Activated CD4-positive, alpha-beta T cell treated with anti-CD3 and anti-CD28 coated beads, Interleukin-2, Interleukin-6, amounts not matched to agents 100 ng/mL and 50 ng/mL, durations not matched to agents 16 hours and 8 hours (primary cell): ENCODE measurements around the gene ITLN2.
"Not testable (repeated sequence)": the region's sequence is repeated elsewhere in the genome, so short reads cannot be mapped to it uniquely, and the experiment has no call there.

Experiments
- DNase-seq: peaks from one replicate; pipeline ENCODE4 v3.0.0-alpha.2; 2020

ITLN2 gene

DNA sequence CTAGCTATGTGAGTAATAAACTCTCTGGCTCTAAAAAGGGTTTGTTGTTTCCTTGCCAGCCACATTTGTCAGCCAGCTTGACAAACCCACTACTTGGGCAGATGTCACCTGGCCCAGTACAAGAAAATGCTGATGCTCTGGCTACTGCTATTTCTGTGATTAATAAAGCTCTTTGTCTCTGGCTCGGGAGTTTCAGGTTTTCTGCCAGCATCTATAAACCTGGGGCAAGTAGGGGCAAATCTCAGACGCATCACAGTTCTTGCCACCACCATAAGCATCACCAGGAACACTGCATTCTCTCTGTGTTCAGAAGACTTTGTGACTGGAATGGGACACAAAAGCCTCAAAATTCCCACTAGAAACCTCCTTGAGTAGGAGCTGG lies 2.5 kb downstream of the ITLN2 start:
- no peak for DNase-seq

DNA sequence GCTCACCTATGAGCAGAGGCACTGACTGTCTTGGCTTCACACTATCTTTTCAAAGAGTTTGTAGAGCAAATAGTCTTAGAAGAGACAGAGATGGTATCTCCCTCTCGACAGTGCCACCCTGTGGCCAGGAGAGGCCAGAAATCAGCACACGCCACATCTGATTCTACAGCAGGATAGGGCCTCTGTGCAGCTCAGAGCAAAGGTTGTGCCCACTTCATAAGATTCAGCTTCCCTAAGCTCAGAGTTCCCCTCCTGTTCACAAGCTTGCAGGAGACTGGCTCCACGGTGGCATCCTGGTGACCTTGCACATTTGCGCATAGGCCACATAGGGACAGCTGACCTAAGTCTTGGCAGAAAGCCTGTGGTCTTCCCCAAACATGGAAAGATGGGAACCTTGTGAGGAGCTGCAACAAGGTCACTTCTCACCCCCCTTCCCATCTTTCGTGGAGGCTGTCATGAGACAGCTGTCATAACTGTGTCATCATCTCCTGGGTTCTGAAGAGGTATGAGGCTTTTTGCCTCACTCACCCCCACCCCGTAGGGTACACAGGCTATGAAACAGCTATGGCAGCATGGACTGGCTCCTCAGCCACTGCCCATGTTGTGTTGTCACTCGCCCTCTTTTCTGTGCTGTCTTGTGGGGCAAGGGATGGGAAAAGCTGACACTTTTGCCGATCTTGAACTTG lies 3.0 kb downstream of the ITLN2 start:
- peak; percentile 78 for DNase-seq

DNA sequence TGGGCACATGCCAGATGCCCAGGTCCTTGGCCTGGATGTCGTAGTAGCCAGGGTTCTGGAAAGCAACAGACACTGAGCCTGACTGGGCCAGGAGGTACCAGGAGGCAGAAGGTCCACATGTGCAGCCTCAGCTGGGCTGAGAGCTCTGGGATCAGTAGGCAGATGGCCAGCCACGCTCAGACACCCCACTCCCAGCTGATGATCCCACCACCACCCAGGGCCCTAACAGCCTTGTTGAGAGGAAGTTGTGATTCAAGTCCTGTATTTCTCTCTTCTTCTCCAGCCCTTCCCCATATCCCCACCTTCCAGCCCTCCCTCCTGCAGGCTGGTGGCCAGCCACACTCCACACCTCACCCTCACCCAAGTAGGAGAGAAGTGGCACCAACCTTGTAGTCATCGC lies 4.0 kb downstream of the ITLN2 start:
- DNase-seq: no peak

DNA sequence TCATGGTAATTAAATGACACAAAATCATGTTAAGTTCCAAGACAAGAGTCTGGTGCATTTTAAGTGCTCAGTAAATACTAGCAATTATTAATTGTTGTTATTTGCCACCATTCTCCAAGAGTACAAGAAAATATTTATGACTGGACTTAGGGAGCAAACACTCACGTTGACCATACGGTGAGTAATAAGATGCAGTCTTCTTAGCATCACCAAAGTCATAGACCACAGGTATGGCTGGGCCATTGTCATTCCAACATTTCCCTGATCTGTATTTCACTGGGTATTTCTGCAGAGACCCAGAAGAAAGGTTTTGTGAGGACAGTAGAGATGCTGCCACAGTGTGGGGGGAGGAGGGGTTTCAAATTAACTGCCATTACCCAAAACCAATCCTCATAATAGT lies 4.7 kb downstream of the ITLN2 start:
- DNase-seq: no peak

DNA sequence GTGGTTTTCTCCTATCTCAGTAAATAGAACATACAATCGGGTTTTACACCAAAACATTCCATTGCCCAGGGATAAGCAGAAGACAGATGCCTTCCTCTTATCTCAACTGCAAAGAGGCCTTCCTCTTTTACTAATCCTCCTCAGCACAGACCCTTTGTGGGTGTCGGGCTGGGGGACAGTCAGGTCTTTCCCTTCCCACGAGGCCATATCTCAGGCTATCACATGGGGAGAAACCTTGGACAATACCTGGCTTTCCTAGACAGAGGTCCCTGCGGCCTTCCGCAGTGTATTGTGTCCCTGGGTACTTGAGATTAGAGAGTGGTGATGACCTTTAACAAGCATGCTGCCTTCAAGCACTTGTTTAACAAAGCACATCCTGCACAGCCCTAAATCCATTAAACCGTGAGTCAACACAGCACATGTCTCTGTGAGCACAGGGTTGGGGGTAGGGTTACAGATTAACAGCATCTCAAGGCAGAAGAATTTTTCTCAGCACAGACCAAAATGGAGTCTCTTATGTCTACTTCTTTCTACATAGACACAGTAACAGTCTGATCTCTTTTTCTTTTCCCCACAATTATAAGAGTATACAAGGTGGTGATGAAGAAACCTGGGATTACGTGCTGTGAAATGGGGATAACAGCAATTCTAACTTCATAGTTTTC lies 5.3 kb downstream of the ITLN2 start:
- DNase-seq: not testable (repeated sequence)

DNA sequence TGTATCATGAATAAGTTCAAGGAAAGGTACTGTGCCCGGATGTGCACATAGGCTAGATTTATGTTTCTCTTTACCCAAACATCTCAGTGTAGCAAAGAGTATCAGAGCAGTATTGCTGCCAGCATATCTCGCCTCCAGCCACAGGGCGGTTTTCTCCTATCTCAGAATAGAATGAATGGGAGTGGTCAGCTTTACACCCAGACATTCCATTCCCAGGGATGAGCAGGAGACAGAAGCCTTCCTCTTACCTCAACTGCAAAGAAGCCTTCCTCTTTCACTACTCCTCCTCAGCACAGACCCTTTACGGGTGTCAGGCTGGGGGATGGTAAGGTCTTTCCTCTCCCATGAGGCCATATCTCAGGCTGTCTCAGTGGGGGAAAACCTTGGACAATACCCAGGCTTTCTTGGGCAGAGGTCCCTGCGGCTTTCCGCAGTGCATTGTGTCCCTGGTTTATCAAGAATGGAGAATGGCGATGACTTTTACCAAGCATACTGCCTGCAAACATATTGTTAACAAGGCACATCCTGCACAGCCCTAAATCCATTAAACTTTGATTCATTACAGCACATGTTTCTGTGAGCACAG lies 7.3 kb downstream of the ITLN2 start:
- not testable (repeated sequence) for DNase-seq

DNA sequence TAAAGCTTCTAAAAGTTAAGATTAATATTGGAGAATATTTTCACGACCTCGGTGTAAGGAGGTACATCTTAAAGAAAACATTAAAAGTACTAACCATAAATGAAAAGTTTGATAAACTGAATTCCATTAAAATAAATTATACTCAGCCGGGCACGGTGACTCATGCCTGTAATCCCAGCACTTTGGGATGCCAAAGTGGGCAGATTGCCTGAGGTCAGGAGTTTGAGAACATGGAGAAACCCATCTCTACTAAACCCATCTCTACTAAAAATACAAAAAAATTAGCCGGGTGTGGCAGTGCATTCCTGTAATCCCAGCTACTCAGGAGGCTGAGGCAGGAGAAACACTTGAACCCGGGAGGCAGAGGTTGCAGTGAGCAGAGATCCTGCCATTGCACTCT lies 8.7 kb downstream of the ITLN2 start:
- not testable (repeated sequence) for DNase-seq

DNA sequence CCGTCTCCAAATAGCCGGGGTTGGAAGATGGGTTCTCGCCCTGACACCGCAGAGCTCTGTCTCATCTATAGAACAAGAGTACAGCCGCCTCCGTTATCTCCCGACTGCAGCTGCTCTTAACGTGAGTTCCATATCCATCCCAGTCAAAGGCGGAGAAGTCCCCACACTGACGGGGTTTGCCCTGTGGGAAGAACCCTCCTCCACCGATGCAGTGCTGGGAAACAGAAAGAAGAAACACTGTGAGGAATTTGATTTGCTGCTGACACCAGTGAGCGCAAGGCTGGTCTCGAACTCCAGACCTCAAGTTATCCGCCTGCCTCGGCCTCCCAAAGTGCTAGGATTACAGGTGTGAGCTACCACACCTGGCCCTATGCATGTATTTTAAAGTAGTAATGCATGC lies 9.5 kb downstream of the ITLN2 start:
- DNase-seq: no peak

DNA sequence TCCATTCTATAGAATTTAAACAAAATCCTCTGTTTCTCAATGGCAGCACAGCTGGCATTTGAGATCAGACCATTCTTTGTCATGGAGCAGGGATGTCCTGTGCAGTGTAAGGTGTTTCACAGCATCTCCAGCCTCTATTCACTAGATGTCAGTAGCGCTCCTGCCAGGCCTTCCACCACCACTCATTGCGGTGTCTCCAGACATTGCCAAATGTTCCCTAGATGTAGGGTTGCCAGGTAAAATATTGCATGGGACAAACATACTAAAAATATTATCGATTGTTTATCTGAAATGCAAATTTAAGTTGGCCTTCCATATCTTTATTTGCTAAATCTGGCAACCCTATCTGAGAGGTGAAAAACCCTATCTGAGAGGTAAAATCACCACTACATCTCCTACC lies 11.7 kb downstream of the ITLN2 start:
- no peak for DNase-seq

DNA sequence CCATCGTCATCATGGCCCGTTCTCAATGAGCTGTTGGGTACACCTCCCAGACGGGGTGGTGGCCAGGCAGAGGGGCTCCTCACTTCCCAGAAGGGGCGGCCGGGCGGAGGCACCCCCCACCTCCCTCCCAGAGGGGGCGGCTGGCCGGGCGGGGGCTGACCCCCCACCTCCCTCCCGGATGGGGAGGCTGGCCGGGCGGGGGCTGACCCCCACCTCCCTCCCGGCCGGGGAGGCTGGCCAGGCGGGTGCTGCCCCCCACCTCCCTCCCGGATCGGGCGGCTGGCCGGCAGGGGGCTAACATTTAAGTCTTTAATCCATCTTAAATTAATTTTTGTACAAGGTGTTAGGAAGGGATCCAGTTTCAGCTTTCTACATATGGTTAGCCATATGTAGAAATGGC lies 17.9 kb downstream of the ITLN2 start:
- not testable (repeated sequence) for DNase-seq

DNA sequence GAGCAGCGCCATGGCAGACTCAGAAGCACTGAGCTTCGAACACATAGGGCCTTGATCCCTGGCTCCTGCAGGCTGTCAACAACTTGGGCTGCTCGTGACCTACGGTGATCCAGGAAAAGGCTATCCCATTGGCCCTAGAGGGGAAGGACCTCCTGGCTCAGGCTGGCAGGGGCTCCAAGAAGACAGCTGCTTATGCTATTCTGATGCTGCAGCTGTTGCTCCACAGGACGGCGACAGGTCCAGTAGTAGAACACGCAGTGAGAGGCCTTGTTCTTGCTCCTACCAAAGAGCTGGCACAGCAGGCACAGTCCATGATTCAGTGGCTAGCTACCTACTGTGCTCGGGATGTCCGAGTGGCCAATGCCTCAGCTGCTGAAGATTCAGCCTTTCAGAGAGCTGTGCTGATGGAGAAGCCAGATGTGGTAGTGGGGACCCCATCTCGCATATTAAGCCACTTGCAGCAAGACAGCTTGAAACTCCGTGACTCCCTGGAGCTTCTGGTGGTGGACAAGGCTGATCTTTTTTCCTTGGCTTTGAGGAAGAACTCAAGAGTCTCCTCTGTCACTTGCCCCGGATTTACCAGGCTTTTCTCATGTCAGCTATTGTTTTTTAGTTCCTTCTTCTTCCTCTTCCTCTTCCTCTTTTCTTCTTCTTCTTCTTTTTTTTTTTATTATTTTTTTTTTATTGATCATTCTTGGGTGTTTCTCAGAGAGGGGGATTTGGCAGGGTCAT lies 18.9 kb downstream of the ITLN2 start:
- DNase-seq: no peak

DNA sequence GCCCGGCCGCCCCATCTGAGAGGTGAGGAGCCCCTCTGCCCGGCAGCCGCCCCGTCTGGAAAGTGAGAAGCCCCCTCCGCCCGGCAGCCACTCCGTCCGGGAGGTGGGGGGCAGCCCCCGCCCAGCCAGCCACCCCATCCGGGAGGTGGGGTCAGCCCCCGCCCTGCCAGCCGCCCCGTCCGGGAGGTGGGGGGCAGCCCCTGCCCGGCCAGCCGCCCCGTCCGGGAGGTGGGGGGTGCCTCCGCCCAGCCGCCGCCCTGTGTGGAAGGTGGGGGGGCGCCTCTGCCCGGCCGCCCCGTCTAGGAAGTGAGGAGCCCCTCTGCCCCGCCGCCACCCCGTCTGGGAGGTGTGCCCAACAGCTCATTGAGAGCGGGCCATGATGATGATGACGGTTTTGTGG lies 21.3 kb downstream of the ITLN2 start:
- not testable (repeated sequence) for DNase-seq

DNA sequence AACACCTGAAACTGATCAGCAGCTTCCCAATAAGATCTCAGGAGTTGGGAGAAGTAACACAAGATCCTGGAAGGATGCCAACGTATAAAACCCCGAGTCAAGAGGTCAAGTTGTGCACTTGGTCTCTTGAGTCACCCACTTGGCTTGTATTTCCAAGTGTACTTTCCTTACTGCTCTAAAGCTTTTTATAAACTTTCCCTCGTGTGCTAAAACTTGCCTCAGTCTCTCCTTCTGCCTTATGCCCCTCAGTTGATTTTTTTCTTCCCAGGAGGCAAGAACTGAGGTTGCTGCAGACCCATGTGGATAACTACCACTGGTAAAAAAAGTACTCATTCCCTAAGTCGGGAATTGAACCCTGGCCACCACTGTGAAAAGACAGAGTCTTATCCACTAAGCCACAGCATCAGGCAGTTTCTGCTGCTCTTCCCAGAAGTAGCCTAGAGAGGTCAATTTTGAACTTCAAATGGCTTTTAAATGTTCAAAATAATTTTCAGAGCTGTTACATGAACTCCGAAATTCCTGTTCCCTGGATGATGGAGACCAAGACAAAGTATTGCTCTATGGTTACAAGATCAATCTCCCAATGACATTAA lies 28.9 kb downstream of the ITLN2 start:
- no peak for DNase-seq

DNA sequence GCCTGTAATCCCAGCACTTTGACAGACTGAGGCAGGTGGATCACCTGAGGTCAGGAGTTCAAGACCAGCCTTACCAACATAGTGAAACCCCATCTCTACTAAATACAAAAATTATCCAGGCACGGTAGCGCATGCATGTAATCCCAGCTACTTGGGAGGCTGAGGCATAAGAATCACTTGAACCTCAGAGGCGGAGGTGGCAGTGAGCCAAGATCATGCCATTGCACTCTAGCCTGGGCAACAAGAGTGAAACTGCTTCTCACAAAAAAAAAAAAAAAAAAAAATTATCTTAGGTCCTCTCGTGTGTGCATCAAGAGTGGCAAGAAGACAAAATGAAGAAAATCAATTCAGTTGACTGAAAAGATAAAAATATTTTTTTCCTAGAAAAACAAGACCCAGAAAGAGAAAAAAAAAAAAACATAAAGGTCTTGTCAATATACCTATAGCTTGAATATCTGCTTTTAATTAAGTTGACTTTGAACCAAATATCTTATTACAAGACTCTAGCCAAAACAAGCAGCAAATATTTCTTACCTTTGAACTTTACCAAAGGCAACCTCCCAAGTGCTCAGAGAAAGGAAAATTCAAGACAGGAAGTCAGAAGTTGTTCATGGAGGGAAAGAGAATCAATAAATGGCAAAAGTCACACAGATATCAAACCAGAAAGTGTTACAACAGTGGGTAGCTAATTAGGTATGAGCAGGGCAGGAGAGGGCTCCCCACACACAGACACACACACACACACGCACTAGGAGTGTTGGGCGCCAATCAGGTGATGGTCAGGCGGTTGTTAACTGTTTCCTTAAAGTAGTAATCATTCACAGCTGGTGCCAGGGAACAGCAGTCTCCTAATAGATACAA lies 29.6 kb downstream of the ITLN2 start:
- no peak for DNase-seq

DNA sequence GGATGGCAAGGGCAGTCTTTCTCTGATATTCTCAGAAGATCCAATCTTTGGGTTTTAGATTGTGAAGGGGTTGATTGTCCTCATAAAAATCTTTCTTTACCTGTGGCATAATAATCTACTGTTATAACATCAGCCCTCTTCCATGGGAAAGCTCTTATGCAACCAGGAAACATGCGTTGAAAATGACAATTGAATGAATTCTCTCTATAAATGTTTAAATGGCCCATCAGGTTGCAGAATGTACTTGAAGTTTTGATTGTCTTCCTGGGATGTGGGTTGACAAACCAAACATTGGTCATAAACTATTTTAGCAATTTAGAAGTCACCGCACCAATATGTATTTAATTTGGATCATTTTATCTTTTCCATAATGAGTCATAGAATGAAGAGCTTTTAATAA lies 37.9 kb downstream of the ITLN2 start:
- DNase-seq: no peak

DNA sequence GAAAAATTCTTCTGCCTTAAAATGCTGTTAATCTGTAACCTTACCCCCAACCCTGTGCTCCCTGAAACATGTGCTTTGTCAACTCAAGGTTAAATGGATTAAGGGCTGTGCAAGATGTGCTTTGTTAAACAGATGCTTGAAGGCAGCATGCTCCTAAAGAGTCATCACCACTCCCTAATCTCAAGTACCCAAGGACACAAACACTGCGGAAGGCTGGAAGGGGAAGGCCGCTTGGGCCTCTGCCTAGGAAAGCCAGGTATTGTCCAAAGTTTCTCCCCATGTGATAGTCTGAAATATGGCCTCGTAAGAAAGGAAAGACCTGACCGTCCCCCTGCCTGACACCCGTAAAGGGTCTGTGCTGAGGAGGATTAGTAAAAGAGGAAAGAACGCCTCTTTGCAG lies 41.4 kb downstream of the ITLN2 start:
- not testable (repeated sequence) for DNase-seq

DNA sequence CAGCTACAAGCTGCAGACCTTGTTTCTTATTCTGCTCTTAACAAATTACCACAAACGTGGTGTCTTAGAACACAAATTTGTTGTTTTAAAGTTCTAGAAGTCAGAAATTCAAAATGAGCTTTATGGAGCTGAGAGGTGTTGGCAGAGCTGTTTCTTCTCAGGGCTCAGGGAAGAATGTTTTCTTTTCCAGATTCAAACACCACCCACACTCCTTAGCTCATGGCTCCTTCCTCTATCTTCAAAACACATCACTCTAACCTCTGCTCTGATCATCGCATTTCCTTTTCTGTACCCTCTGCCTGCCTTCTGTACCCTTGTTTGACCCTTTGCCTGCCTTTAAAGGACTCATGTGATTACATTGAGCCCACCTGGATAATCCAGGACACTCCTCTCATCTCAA lies 42.7 kb downstream of the ITLN2 start:
- DNase-seq: no peak

DNA sequence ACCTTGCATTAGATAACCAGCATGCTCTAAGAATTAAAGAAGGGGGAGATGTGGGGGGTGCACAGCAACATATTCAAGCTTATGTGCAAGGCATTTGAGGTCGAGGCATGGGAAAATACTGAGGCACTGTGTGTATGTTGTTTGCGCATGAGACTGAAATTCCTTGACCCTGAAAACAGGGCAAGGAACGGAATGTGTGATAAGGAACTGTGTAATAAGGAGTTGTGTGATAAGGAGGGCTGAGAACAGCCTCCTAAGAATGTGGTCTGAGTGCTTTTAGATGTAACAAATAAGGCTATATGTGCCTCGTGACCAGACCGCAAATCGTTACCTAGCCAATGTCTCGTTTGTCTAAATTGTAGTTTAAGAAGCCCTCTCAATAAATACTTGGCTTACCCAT lies 43.2 kb downstream of the ITLN2 start:
- no peak for DNase-seq

DNA sequence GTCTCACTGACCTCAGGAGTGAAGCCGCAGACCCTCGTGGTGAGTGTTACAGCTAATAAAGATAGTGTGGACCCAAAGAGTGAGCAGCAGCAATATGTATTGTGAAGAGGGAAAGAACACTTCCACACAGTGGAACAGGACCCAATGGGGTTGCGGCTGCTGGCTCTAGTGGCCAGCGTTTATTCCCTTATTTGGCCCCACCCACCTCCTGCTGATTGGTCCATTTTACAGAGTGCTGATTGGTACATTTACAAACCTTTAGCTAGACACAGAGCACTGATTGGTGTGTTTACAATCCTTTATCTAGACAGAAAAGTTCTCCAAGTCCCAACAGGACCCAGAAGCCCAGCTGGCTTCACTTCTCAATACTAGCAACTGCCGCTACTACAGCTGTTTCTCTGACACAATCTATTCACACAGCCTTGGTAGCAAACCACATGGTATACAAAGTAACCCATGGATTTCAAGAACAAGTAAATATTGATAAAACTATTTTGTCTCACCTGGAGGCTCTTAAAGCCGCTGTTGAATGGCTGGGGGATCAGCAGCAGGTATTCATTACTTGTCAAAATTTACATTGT lies 44.3 kb downstream of the ITLN2 start:
- no peak for DNase-seq

DNA sequence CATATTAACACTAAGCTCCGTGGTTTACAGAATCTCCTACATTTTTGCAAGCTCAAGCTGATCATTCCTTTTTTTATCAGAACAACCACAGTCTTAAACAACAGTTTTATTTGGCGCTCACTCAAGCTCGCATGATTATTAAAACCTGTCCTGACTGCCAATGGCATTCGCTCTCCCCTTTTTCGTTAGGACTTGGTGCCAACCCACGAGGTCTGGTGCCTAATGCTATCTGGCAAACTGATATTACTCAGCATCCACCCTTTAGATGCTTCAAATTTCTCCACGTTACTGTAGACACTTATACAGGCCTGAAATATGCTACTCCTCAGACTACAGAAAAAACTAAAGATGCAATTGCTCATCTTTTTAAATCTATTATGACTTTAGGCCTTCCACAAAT lies 46.6 kb downstream of the ITLN2 start:
- no peak for DNase-seq

DNA sequence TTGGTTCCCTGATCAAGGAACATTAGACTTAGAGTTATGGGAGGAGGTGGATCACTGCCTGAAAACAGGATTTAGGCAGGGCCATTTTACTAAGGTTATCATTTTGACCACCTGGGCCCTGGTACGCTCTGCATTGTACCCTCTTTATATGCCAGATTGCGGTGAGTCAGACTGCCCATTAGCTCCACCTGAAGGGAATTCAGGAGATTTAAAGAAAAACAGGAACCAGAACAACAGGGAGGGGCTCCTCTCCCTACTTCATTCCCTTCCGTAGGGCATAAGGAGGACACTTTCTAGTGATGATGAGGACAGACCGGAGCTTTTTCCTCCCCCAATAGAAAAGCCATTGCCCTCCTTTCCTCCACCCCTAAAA lies 49.0 kb downstream of the ITLN2 start:
- no peak for DNase-seq
